T-helper 2 cell (primary cell): Measurements from ENCODE around the gene IFITM10.

Experiments
- DNase-seq, 5 experiments: peaks; one replicate each; pipeline versions ENCODE4 v3.0.0 to v3.0.0-alpha.2; 2012 to 2022

IFITM10 gene

DNA sequence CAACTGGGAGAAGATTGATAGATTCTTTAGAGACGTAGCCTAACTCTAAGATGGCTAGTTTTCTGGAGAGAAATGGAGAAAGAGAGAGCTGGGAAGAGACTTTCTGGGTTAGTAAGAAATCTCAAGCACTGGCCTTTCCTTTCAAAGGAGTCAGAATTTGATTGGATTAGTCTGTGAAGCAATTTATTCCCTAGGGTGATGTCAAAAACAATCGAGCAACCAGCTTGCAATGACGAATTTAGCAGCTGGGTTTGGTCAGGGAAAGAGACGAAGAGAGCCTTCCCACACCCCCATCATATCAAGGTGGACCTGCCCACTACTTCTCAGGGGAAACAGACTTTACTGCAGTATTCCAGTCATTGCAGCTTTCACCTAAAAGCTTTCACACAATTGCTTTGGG is 42.6 kb downstream of the IFITM10 start:
- no peak for DNase-seq

DNA sequence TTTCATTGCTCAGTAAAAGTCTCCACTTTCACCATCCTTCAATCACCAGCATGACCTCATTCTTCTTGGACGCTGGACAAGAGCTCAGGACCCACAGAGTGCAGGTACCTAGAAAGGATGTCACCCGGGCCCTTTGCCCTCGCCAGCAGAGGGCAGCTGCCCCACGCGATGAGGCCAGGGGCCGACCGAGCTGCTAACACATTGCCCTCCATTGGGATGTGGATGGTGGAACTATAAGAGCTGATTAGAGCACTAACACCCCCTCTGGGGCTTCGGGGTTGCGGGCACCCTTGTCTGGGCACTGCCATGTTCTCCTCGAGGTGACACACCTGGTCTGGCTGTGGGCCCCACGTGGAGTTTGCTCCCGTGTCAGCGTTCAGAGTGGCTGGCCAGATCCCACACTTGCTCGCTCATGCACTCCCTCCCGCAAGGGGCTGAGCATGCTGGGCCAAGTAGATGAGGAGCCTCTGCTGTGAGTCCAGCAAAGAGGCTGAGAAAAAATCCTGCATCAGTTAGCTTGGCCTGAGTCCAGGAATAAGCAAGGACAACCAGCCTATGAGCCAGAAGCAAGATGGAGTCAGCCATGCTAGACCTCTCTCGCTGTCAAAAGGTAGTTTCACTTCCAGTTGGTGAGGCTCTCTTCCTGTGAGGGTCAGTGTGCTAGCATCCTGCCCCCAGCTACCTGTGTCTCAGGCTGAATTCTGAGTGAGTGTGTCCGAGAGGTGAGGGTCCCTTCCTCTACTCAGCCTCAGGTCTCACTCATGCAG is 43.6 kb downstream of the IFITM10 start:
- DNase-seq: no peak

DNA sequence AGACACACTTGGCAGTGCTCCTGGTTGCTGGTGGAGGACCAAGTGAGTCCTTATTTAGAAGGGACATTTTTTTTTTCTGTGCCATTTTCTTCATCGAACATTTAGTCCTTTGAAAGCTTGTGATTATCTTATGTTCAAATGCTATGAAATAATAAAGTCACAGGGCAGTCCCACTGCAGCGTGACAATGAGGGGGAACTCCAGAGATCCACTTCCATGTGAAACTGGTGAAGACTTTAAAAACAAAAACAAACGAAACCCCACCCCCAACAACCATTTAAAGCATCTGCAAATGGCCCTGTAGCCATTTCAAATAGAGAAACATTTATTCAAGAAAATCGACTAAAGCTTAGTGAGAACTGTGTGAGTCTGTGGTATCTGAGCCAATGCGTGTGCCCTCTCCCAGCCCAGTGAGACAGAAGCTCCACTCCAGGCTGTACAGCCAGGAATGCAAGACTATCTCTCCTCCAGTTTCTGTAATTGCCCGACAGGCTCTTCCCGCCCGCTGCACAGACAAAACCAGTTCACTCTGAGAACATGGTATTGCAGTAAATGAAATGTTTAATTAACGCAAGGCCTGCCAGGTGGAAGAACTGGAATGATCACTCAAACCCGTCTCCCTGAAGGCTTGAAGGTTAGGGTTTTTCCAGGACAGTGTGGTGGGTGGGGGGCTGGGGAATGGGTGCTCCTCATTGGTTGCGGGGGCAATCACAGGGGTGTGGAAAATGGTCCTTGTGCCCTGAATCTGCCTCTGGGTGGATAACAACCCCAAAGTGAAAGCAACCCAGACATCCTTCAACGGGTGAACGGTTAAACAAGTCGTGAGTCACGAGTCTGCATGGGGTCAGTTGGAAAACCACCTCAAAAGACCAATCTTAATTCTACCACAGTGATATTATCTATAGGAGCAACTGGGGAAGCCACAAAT is 45.0 kb downstream of the IFITM10 start:
- peak in 1 of 5 experiments; percentile 59 for DNase-seq

DNA sequence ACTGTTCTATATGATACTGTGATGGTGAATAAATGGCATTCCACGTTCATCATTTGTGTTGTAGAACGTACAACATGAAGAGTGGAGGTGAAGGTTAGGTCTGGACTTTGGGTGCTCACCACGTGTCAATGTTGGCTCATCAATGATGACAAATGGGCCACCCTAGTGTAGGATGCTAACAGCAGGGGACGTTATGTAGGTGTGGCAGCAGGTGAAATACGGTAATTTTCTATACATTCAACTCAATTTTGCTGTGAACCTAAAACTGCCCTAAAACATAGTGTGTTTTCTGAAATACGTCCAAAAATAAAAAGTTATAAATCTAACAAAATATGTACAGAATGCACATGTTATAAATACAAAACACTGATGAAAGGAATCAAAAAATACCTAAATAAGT is 47.2 kb downstream of the IFITM10 start:
- no peak for DNase-seq

DNA sequence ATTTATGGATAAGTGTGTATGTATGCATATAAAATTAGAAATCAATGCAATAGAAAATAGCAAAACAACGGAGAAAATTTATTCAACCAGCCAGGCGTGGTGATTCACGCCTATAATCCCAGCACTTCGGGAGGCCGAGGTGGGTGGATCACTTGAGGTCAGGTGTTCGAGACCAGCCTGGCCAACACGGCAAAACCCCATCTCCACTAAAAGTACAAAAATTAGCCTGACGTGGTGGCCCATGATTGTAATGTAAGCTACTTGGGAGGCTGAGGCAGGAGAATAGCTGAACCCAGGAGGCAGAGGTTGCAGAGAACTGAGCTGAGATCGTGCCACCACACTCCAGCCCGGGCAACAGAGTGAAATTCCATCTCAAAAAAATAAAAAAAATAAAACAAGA is 47.9 kb downstream of the IFITM10 start:
- no peak for DNase-seq

DNA sequence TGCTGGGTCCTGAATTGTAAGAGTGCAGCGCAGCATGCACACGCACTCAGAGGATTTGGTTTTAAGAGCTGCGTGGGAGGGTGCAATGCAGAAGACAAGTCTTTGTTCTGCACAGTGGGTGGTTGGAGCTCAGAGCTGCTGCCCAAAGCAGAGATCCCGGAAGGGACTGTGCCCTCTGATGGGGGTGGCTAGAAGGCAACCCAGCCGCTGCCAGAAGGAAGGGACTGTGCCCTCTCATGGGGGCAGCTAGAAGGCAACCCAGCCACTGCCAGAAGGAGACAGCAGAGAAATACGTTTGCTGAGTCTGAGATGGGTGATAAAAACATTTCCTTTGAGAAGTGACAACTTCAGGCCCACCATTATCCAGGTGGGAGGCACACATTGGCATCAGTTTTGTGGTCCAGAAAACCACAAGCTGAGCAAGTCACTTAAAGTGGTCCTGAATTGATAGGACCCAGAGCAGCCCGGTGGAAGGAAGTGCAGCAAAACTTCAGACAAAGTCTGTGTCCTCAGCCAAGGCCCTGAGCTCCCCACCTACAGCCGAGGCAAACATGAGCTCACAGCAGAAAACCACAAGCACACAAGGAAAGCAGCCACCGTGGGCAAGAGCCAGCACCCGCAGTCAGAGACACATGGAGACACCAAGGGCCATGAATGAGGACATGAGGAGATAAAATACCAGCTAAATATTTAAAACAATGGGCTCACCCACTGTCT is 49.1 kb downstream of the IFITM10 start:
- DNase-seq: peak in 1 of 5 experiments; percentile 45

DNA sequence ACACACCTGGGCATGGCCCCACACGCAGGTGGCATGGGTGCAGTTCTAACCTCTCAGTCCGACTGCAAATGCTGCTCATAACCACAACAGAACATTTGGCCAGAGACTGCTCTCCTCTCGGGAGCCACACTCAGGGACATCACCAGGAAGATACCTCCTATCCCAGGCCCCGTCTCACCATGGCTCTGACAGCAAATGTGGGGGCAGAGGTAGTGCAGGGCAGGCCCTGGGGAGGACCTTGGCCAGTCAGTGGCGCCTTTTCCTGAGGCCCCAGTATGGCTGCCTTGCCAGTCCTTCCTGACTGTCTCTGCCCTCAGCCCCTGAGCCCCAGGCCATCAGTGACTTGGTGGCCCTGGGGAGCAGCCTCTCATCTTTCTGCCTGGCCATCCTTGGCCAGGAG is 50.6 kb downstream of the IFITM10 start:
- no peak for DNase-seq

DNA sequence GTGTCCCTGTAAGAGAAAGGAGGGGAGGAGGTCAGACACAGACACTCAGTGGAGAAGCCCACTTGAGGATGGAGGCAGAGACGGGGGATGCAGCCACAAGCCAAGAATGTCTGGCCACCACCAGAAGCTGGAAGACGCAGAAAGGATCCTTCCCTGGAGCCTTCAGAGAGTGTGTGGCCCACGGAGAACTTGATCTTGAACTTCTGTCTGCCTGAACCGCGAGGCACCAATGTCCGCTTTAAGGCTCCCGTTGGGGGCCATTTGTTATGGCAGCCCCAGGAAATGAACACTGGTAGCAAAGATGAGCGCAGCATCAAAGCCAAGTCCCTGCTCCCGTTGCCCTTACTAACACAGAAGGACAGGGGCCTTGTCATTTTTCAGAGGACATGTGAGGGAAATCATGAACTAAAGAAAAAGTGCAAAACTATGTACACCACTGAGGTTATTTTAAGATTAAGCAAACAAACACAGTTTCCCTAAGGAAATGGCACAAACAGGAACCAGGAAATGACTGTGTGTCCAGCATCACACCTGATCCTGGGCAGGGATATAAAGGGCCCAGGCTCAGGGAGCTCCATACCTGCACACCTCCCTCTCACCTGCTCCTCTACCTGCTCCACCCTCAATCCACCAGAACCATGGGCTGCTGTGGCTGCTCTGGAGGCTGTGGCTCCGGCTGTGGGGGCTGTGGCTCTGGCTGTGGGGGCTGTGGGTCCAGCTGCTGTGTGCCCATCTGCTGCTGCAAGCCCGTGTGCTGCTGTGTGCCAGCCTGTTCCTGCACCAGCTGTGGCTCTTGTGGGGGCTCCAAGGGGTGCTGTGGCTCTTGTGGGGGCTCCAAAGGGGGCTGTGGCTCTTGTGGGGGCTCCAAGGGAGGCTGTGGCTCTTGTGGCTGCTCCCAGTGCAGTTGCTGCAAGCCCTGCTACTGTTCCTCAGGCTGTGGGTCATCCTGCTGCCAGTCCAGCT is 53.5 kb downstream of the IFITM10 start, which contains the start of gene KRTAP5-6:
Gene KRTAP5-6 (plus strand): TSS at position 588 of the 963 bp plus-strand sequence. CDS start 51 bp downstream, at position 639.
- no peak for DNase-seq

DNA sequence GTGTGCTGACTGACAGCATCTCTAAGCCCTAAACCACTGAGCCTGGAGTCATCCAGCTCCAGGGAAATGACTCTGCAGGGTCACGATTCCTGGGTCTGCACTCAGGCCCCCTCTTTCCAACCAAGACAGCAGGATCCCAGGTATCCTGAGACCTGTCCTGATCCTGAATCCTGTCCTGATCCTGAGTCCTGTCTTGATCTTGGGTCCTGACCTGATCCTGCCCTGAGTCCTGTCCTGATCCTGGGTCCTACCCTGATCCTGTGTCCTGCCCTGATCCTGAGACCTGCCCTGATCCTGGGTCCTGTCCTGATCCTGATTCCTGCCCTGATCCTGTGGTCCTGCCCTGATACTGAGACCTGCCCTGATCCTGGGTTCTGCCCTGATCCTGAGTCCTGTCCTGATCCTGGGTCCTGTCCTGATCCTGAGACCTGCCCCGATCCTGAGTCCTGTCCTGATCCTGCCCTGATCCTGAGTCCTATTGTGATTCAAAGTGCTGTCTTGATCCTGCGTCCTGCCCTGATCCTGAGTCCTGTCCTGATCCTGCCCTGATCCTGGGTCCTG is 54.8 kb downstream of the IFITM10 start:
- no peak for DNase-seq

DNA sequence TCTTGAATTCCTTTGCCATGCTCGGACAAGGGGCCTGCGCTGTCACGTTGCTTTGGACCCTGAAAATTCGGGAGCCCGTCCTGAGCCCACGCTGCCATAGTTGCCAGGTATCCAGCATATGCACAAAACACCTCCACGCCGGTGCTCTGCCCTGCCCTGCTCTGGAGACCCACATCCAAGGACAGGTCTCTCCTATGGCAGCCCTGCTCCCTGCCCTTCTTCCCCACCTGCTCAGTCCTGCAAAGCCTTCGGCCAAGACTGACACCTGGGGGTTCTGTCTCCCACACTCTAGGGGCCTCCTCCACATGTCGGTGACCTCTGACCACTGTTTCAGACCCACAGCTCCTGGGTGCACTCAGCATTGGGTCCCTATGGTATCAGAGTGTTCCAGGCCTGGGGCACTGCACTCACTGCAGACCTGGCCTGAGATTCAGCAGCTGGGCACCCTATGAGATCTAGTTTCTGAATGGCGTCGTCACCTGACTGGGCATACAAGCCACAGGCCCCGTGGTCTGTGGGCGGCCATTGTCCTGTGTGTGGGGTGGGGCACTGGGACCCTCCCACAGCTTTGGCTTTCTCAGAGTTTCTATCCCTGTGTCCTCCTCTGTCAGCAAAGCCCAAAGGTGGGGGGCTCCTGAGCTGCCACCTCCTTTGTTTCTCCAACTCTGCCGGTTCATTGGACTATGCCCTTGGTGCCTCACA is 55.4 kb downstream of the IFITM10 start:
- no peak for DNase-seq

DNA sequence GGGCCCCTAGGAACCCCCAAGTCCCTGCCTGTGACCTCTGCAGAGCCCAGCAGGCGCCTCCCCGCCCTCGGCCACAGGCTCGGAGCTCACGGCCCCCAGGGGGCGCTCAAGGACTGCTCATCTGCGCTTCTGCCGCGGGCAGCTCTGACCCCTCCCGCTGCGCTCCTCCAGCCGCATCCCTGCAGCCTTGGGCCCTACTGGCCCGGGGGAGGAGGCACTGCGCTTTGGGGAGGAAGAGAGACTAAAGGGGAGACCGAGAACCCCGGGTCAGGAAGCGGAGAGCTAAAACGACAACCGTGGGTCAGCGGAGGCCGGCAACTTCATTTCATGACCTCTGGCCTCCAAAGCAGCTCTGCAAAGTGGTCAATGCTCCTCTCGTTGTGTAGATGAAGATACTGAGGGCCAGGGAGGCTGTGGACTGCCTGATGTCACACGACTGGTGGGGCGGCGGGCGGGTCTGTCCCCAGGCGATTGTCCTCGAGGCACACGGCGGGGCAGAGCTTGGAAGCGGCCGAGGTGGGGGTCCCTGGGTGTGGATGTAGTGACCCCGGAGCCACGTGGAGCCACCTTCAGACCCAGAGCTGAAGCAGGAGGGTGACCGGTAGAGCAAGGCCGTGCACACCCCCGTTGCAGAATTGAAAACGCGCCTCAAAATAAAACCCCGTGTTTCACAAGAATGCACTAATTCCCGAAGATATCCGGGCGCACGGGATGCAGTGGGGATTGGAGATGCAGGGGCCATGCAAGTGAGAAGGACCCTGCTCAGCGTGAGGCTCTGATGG is 56.1 kb downstream of the IFITM10 start:
- DNase-seq: peak; percentile 56 to 74 (median 70)

DNA sequence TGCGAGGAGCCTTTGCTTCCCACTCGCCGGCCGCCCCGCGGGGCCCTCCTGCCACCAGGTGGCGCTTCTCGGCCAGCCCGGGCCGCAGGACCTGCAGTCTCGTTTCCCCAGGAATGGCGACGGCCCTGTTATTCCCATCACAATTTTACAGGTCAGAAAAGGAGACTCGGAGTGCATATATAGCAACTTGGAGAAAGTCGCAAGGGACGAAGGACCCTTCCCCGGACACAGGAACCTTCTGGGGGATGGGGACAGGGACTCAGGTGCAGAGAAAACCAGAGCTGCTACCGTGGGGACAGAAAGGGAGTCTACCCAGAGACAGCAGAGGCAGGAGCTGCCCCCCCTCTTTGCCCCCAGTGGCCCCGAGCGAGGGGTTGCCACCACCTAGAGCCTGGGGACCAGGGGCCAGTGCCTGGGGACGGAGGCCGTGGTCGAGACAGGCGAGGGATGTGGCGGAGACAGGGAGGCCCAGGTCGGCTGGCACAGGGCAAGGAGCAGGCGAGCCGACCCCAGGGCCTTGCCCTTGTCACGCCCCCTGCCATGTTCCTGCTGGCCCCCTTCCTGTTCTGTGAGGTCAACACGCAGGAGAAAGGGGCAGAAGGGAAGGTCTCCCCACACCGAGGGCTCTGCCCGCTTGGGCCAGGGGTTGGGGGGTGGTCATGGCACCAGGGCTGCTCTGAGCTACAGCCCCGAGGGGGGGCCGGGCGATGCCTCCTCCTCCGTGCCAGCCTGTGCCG is 56.9 kb downstream of the IFITM10 start:
- peak; percentile 43 to 65 (median 60) for DNase-seq

DNA sequence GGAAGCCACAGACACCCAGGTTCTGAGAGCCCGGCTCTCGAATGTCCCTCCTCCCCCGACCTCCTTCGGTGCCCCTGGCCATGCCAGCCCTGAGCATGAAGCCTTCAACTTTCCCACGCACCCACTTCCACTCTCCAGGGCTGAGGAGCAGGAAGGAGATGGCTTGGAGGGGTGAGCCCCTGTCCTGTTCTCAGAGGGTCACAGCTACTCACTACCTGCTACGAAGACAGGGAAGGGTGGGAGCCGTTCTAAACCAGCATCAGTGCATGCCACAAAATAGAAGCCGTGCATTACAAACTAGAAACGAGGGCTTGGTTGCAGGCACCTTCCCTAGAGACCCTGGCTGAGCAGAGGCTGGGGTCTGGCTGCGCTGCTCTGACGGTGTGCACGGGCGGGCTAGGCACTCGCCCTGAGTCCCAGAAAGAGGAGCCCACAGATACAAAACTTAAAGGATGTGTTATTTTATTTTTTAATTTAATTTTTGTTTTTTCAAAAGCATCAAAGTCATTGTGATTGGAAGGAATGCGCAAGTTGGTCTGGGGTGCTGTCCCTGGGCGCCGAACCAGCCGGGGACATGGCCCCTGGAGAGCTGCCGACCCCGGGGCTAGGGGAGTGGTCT is 57.6 kb downstream of the IFITM10 start:
- no peak for DNase-seq

DNA sequence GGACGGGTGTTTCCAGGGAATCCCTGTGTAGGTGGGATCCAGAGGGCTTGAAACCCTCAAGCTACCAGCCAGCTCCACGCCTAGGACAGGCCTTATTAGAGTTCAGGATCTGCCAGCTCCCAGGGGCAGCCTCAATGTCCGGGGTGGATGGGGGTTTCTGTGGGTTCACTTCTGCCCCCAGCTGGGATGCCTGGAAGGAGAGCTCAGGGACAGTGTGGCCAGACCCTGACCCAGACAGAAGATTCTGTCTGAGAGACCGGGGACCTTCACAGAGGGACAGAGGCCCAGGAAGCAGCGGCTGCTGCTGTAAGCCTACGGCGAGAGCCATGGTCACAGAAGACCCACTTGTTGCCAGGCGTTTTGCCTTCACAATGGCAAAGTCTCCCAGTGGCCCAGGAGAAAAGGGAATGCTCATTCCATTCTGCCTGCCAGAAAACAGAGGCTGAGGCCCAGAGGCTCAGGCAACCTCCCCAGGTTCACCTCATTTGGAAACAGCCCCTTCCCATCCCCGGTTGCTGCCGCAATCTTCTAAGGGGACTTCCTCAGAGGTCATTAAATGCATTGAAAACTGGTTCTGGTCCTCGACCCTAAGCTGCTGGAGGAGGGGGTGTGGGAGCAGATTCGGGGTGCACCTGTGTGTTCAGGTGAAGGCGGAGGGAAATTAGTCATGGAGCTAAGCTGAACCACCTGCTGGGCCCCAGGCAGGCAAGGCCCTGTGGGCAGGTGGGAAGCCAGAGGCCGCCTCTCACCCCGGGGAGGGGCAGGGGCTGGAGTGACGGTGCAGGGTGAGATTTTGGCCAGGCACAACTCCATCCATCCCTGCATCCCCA is 58.3 kb downstream of the IFITM10 start:
- DNase-seq: no peak

DNA sequence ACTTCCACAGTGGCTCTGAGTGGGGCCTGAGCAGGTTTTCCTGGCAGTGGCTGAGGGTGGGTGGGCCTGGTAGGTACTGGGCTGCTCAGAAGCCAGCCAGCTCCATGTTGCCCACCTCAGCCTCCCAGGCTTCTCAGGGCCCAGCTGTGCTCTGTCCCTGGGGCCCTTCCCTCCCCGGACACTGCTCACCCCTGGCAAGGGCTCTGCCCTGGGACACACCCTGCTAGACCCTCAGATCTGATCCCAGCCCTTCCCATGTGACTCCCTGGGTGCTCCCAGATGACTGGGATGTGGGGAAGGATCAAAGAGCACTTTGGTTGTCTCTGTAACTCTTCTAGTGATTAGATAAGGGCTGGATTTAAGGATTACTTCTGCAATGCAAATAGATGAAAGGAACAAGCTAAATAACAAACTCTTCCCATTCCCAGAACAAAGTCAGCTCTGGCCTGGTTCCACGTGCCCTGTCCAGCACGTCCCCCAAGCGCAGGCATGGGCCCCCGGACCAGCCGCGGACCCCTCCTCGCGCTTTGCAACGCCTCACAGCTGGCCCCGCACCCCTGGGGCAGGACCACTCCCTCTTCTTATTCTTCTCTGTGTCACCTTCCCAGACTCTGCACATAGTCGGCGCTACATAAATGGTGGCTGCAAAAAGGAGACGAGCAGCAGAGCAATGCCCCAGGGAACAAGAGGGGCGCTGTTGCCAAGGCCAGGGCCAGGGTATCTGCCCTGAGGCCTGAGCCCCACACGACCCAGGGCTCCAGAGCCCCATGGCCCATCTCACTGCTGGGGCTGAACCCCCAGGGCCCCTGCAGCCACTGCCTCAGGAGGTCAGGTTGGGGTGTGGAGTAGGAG is 59.1 kb downstream of the IFITM10 start:
- no peak for DNase-seq

DNA sequence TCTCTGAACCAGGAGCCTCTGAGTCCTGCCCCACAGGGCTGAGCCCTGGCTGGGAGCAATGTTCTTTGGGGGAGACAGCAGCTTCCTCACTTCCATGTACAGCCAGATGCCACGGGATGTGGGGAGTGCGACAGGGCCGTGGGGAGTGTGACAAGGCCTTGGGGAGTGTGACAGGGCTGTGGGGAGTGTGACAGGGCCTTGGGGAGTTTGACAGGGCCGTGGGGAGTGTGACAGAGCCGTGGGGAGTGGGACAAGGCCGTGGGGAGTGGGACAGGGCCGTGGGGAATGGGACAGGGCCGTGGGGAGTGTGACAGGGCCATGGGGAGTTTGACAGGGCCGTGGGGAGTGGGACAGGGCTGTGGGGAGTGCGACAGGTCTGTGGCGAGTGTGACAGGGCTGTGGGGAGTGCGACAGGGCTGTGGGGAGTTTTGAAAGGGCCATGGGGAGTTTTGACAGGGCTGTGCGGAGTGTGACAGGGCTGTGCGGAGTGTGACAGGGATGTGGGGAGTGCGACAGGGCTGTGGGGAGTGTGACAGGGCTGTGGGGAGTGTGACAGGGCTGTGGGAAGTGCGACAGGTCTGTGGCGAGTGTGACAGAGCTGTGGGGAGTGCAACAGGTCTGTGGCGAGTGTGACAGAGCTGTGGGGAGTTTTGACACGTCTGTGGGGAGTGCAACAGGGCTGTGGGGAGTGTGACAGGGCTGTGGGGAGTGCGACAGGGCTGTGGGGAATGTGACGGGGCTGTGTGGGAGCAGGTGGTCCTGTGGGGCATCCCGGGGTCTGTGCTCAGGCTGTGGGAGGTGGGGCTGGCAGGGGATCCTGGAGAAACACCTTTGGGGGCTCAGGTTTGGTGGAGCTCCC is 60.0 kb downstream of the IFITM10 start:
- DNase-seq: no peak
